ENCODE measurements around the gene KRT14. TPM values are rescaled to one million over a fixed set of nuclear protein-coding genes. Genes with fewer than 3 reads are reported as not detected.

Gene KRT14
- total RNA-seq, 4 donors from 2014 or later = 2.9 TPM; not detected in 3

DNA sequence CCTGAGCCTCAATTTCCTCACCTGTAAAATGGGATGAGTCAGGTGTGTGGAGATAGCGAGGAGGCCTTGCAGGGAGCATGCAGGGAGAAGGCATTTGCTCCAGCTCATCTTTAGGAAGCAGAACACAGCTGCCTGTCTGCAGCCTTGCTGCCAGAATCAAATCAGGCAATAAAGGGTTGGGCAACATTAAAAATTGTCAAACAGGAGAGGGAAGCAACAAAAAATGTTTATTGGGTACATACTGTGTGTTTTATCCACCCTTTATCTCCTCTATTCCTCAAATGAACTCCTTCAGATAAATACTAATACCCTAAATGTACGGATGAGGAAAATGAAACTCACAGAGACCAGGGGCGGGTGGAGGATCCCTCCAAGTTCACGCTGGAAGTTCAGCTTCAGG, 13.6 kb upstream of the KRT14 start:
- no peak for TF ChIP-seq EP300 (IDR thresholded peaks at IDR 0.05)
- no peak for TF ChIP-seq POLR2AphosphoS5 (IDR thresholded peaks at IDR 0.05)
- no peak for TF ChIP-seq POLR2A (IDR thresholded peaks at IDR 0.05; ENCODE audit: low read depth)
- TF ChIP-seq, protein P1, sequence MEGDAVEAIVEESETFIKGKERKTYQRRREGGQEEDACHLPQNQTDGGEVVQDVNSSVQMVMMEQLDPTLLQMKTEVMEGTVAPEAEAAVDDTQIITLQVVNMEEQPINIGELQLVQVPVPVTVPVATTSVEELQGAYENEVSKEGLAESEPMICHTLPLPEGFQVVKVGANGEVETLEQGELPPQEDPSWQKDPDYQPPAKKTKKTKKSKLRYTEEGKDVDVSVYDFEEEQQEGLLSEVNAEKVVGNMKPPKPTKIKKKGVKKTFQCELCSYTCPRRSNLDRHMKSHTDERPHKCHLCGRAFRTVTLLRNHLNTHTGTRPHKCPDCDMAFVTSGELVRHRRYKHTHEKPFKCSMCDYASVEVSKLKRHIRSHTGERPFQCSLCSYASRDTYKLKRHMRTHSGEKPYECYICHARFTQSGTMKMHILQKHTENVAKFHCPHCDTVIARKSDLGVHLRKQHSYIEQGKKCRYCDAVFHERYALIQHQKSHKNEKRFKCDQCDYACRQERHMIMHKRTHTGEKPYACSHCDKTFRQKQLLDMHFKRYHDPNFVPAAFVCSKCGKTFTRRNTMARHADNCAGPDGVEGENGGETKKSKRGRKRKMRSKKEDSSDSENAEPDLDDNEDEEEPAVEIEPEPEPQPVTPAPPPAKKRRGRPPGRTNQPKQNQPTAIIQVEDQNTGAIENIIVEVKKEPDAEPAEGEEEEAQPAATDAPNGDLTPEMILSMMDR (IDR thresholded peaks at IDR 0.05) = no peak
- Histone ChIP-seq H3K9me3 (no peaks in the 10 kb centered on the region), H3K4me3 (no peak overlapping the region), H3K36me3 (no peaks in the 10 kb centered on the region), H3K27ac (replicated peaks in 1 of 4) (no peak overlapping the region), H3K4me1 (no peaks in the 10 kb centered on the region), H3K27me3 (peaks cover 0 to under 1% (median 0%) of the 10 kb centered on the region in 4 donors)
- intact Hi-C loops (cut with DNase I) = no loop called here
- DNase-seq (ENCODE audit: extremely low spot score) = no peak
- WGBS = 65% methylated on average over 4 of the region's 4 CpGs

DNA sequence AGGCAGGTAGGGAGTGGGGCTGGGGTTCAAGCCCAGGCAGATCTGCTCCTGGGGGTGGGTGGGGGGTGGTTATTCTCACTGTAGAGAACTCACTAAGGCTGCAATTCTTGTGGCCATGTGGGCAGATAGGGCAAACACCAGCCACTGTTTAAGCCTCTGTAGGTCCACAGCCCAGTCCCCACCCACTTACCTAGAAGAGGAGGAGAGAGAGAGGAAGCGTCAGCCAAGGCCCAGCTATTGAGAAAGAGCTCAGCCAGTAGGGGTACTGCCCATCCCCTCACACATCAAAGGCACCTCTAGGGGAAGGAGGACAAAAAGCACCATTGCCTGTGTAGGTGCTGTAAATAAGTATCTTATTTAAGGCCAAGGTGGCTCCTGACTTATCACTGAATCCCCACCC, 13.0 kb upstream of the KRT14 start:
- Histone ChIP-seq H3K36me3 (no peaks in the 10 kb centered on the region), H3K4me1 (no peaks in the 10 kb centered on the region), H3K27me3 (no peaks in the 10 kb centered on the region), H3K4me3 (no peak overlapping the region), H3K27ac (replicated peaks in 1 of 4) (no peak overlapping the region), H3K9me3 (no peaks in the 10 kb centered on the region)
- TF ChIP-seq, protein P1 (IDR thresholded peaks at IDR 0.05) = no peak
- TF ChIP-seq POLR2AphosphoS5 (IDR thresholded peaks at IDR 0.05) (no peak), EP300 (IDR thresholded peaks at IDR 0.05) (no peak), POLR2A (IDR thresholded peaks at IDR 0.05; ENCODE audit: low read depth) (no peak)
- no peak for DNase-seq (ENCODE audit: extremely low spot score)
- 100% methylated on average over 1 of the region's 1 CpG for WGBS
- intact Hi-C loops (cut with DNase I) = no loop called here

DNA sequence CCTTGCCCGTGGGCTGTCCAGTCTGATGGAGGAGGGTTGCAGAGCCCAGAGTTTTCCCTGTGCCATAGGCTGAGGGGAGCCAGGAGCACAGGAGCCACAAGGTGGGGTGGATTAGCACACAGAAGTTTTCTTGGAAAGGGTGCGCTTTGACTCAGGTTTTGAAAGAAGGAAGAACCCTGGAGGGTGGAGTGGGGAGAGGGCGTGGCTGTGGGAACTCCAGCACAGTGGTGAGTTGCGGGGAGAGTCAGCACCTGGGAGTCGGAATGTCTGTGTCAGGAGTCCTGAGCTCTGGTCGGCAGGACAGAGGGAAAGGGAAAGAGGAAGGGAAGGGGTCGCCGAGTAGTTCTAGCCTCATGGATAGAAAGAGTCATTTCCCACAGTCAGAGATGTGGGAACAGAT, 8.9 kb upstream of the KRT14 start:
- DNase-seq (ENCODE audit: extremely low spot score) = no peak
- TF ChIP-seq EP300 (IDR thresholded peaks at IDR 0.05) = no peak
- TF ChIP-seq, protein P1 (IDR thresholded peaks at IDR 0.05) = no peak
- TF ChIP-seq POLR2A (IDR thresholded peaks at IDR 0.05; ENCODE audit: low read depth) = no peak
- no peak for TF ChIP-seq POLR2AphosphoS5 (IDR thresholded peaks at IDR 0.05)
- intact Hi-C loops (cut with DNase I) = no loop called here

DNA sequence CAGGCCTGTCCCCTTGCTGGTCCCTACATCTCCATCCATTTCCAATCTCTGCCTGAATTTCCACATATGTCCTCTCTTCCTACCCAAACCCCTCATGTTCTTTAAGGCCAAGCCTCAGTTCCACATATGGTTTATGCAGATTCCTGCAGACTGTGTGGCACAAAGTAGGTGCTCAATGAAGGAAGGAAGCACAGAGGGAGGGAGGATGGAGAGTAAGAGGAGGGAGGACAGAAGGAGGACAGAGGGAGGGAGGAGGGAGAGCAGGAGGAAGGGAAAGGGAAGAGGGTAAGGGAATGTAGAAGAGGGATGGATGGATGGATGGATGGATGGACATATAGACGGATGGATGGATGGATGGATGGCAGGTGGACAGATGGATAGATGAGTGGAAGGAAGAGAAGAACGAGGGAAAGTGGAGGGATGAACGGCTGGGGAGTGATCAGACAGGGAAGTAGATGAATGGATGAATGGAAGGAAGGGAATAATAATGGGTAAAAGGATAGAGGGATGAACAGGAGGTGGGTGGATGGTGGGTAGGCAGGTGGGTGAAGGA, 7.7 kb upstream of the KRT14 start:
- Histone ChIP-seq H3K27me3 (peaks cover 0 to 18% (median 0%) of the 10 kb centered on the region in 4 donors), H3K36me3 (no peaks in the 10 kb centered on the region), H3K9me3 (no peaks in the 10 kb centered on the region), H3K27ac (replicated peaks in 1 of 4) (no peak overlapping the region), H3K4me1 (no peaks in the 10 kb centered on the region), H3K4me3 (no peak overlapping the region)
- 79% methylated on average over 3 of the region's 3 CpGs for WGBS
- DNase-seq (ENCODE audit: extremely low spot score) = no peak
- TF ChIP-seq POLR2A (IDR thresholded peaks at IDR 0.05; ENCODE audit: low read depth) = no peak
- no peak for TF ChIP-seq POLR2AphosphoS5 (IDR thresholded peaks at IDR 0.05)
- TF ChIP-seq EP300 (IDR thresholded peaks at IDR 0.05) = no peak
- TF ChIP-seq, protein P1 (IDR thresholded peaks at IDR 0.05) = no peak
- intact Hi-C loops (cut with DNase I) = no loop called here

More for the DNA sequence above, 8.9 kb upstream of the KRT14 start:
- Histone ChIP-seq H3K4me1 (no peaks in the 10 kb centered on the region), H3K9me3 (no peaks in the 10 kb centered on the region), H3K4me3 (no peak overlapping the region), H3K27me3 (peaks cover 0 to 13% (median 0%) of the 10 kb centered on the region in 4 donors), H3K27ac (replicated peaks in 1 of 4) (no peak overlapping the region), H3K36me3 (no peaks in the 10 kb centered on the region)
- WGBS = 72% methylated on average over 8 of the region's 8 CpGs
